Measurements from ENCODE around the gene NT5M.

DNA sequence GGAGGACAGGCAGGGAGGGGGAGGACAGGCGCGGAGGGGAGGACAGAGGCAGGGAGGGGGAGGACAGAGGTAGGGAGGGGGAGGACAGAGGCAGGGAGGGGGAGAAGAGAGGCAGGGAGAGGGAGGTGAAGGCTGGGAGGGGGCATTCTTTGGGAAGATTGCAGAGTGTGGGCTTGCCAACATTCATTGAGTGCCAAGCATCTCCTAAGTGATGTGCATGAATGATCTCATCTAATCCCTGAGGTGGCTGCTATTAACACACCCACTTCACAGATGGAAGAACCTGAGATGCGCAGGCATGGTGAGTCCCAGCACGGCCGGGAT, 58.3 kb downstream of the NT5M start:
- no peak for TF ChIP-seq NPAS2 (CRISPR knock-in tag; IDR thresholded peaks at IDR 0.05; ENCODE audit: borderline replicate concordance)
- TF ChIP-seq, protein P1, sequence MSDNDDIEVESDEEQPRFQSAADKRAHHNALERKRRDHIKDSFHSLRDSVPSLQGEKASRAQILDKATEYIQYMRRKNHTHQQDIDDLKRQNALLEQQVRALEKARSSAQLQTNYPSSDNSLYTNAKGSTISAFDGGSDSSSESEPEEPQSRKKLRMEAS (IDR thresholded peaks at IDR 0.05) = no peak
- no peak for TF ChIP-seq RNF2 (IDR thresholded peaks at IDR 0.05; ENCODE audit: borderline replicate concordance, low read depth)
- TF ChIP-seq, protein P2, sequence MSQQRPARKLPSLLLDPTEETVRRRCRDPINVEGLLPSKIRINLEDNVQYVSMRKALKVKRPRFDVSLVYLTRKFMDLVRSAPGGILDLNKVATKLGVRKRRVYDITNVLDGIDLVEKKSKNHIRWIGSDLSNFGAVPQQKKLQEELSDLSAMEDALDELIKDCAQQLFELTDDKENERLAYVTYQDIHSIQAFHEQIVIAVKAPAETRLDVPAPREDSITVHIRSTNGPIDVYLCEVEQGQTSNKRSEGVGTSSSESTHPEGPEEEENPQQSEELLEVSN (IDR thresholded peaks at IDR 0.05; ENCODE audit: borderline replicate concordance, low read depth) = no peak
- no peak for TF ChIP-seq JUNB (IDR thresholded peaks at IDR 0.05)
- no peak for TF ChIP-seq POLR2A (IDR thresholded peaks at IDR 0.05; ENCODE audit: low read length)
- TF ChIP-seq, protein P3, sequence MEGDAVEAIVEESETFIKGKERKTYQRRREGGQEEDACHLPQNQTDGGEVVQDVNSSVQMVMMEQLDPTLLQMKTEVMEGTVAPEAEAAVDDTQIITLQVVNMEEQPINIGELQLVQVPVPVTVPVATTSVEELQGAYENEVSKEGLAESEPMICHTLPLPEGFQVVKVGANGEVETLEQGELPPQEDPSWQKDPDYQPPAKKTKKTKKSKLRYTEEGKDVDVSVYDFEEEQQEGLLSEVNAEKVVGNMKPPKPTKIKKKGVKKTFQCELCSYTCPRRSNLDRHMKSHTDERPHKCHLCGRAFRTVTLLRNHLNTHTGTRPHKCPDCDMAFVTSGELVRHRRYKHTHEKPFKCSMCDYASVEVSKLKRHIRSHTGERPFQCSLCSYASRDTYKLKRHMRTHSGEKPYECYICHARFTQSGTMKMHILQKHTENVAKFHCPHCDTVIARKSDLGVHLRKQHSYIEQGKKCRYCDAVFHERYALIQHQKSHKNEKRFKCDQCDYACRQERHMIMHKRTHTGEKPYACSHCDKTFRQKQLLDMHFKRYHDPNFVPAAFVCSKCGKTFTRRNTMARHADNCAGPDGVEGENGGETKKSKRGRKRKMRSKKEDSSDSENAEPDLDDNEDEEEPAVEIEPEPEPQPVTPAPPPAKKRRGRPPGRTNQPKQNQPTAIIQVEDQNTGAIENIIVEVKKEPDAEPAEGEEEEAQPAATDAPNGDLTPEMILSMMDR (IDR thresholded peaks at IDR 0.05) = no peak
- TF ChIP-seq, protein P4, sequence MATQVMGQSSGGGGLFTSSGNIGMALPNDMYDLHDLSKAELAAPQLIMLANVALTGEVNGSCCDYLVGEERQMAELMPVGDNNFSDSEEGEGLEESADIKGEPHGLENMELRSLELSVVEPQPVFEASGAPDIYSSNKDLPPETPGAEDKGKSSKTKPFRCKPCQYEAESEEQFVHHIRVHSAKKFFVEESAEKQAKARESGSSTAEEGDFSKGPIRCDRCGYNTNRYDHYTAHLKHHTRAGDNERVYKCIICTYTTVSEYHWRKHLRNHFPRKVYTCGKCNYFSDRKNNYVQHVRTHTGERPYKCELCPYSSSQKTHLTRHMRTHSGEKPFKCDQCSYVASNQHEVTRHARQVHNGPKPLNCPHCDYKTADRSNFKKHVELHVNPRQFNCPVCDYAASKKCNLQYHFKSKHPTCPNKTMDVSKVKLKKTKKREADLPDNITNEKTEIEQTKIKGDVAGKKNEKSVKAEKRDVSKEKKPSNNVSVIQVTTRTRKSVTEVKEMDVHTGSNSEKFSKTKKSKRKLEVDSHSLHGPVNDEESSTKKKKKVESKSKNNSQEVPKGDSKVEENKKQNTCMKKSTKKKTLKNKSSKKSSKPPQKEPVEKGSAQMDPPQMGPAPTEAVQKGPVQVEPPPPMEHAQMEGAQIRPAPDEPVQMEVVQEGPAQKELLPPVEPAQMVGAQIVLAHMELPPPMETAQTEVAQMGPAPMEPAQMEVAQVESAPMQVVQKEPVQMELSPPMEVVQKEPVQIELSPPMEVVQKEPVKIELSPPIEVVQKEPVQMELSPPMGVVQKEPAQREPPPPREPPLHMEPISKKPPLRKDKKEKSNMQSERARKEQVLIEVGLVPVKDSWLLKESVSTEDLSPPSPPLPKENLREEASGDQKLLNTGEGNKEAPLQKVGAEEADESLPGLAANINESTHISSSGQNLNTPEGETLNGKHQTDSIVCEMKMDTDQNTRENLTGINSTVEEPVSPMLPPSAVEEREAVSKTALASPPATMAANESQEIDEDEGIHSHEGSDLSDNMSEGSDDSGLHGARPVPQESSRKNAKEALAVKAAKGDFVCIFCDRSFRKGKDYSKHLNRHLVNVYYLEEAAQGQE (IDR thresholded peaks at IDR 0.05) = no peak
- no peak for TF ChIP-seq TFCP2L1 (CRISPR knock-in tag; IDR thresholded peaks at IDR 0.05)
- no peak for TF ChIP-seq EP300 (IDR thresholded peaks at IDR 0.05)
- no peak for TF ChIP-seq KDM1A (IDR thresholded peaks at IDR 0.05; ENCODE audit: low read depth)
